Measurements from ENCODE around the gene PDE1C. TPM values are rescaled to one million over a fixed set of nuclear protein-coding genes. Genes with fewer than 3 reads are reported as not detected.

The PDE1C gene
- polyA plus RNA-seq, 1 of the 3 experiments (the other 2 are of a cell fraction): 4.6 TPM

DNA sequence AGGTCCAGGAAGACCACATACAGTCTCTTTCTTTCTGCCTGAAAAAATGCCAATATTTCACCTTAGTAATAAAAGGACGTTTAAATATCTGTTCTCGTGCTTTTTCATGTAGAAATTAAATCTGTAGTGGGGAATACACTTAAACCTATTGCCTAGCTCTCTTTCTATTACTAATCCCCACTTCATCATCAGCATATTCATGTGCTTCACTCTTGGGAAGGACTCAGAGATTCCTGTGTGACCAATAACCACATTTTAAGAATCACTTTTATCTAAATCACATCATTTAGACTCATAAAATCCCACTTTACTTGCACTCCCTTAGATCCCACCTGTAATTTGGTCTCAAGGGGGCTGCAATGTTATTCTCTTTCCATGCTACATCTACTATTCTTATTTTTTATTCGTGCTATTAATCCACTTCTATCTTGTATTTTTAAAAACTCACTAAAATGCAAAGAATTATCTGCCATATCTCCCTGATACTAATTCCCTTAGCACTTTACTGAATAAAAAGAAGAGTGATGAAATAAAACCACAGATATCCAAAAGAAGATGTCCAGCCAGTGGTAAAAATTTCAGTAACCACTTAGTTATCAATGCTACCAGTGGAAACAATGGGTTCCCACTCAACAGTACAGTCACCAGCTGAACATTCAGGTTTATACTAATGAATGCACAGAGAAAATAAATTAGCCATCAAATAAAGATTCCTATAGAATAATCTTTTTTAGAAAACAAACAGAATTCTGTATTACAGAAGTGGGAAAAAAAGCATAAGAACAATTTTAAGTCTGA, 281.1 kb downstream of the PDE1C start:
- H3K9ac ChIP-seq: no peak overlapping the region
- no peak for TF ChIP-seq SIN3A (IDR thresholded peaks at IDR 0.05; ENCODE audit: borderline replicate concordance, low read depth, low read length)
- TF ChIP-seq MEF2A (IDR thresholded peaks at IDR 0.05; ENCODE audit: borderline replicate concordance, low read depth): no peak
- TF ChIP-seq RAD21 (IDR thresholded peaks at IDR 0.05; ENCODE audit: low read length): no peak
- no peak for TF ChIP-seq FOXJ3 (CRISPR knock-in tag; IDR thresholded peaks at IDR 0.05)
- TF ChIP-seq RCOR1 (IDR thresholded peaks at IDR 0.05; ENCODE audit: low read length): no peak
- no peak for TF ChIP-seq TCF12 (IDR thresholded peaks at IDR 0.05)
- TF ChIP-seq TAF1 (IDR thresholded peaks at IDR 0.05; ENCODE audit: borderline replicate concordance, low read depth, low read length): no peak
- TF ChIP-seq YY1 (IDR thresholded peaks at IDR 0.05; ENCODE audit: low read depth): no peak
- TF ChIP-seq, protein P1, sequence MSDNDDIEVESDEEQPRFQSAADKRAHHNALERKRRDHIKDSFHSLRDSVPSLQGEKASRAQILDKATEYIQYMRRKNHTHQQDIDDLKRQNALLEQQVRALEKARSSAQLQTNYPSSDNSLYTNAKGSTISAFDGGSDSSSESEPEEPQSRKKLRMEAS (IDR thresholded peaks at IDR 0.05; ENCODE audit: low read depth): no peak
- TF ChIP-seq RXRA (IDR thresholded peaks at IDR 0.05; ENCODE audit: borderline replicate concordance, low read depth): no peak
- TF ChIP-seq, protein P2, sequence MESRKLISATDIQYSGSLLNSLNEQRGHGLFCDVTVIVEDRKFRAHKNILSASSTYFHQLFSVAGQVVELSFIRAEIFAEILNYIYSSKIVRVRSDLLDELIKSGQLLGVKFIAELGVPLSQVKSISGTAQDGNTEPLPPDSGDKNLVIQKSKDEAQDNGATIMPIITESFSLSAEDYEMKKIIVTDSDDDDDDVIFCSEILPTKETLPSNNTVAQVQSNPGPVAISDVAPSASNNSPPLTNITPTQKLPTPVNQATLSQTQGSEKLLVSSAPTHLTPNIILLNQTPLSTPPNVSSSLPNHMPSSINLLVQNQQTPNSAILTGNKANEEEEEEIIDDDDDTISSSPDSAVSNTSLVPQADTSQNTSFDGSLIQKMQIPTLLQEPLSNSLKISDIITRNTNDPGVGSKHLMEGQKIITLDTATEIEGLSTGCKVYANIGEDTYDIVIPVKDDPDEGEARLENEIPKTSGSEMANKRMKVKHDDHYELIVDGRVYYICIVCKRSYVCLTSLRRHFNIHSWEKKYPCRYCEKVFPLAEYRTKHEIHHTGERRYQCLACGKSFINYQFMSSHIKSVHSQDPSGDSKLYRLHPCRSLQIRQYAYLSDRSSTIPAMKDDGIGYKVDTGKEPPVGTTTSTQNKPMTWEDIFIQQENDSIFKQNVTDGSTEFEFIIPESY (IDR thresholded peaks at IDR 0.05; ENCODE audit: borderline replicate concordance, low read depth): no peak
- no peak for TF ChIP-seq TEAD4 (IDR thresholded peaks at IDR 0.05; ENCODE audit: borderline replicate concordance, insufficient read depth)
- TF ChIP-seq, protein P3, sequence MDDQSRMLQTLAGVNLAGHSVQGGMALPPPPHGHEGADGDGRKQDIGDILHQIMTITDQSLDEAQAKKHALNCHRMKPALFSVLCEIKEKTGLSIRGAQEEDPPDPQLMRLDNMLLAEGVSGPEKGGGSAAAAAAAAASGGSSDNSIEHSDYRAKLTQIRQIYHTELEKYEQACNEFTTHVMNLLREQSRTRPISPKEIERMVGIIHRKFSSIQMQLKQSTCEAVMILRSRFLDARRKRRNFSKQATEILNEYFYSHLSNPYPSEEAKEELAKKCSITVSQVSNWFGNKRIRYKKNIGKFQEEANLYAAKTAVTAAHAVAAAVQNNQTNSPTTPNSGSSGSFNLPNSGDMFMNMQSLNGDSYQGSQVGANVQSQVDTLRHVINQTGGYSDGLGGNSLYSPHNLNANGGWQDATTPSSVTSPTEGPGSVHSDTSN (IDR thresholded peaks at IDR 0.05): no peak
- TF ChIP-seq, protein P4, sequence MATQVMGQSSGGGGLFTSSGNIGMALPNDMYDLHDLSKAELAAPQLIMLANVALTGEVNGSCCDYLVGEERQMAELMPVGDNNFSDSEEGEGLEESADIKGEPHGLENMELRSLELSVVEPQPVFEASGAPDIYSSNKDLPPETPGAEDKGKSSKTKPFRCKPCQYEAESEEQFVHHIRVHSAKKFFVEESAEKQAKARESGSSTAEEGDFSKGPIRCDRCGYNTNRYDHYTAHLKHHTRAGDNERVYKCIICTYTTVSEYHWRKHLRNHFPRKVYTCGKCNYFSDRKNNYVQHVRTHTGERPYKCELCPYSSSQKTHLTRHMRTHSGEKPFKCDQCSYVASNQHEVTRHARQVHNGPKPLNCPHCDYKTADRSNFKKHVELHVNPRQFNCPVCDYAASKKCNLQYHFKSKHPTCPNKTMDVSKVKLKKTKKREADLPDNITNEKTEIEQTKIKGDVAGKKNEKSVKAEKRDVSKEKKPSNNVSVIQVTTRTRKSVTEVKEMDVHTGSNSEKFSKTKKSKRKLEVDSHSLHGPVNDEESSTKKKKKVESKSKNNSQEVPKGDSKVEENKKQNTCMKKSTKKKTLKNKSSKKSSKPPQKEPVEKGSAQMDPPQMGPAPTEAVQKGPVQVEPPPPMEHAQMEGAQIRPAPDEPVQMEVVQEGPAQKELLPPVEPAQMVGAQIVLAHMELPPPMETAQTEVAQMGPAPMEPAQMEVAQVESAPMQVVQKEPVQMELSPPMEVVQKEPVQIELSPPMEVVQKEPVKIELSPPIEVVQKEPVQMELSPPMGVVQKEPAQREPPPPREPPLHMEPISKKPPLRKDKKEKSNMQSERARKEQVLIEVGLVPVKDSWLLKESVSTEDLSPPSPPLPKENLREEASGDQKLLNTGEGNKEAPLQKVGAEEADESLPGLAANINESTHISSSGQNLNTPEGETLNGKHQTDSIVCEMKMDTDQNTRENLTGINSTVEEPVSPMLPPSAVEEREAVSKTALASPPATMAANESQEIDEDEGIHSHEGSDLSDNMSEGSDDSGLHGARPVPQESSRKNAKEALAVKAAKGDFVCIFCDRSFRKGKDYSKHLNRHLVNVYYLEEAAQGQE (IDR thresholded peaks at IDR 0.05; ENCODE audit: low read depth, low read length): no peak
- no peak for TF ChIP-seq NRF1 (IDR thresholded peaks at IDR 0.05; ENCODE audit: low read depth, low read length)
- no peak for TF ChIP-seq POLR2AphosphoS5 (IDR thresholded peaks at IDR 0.05; ENCODE audit: low read depth, low read length)
- TF ChIP-seq NFIC (IDR thresholded peaks at IDR 0.05; ENCODE audit: borderline replicate concordance): no peak
- TF ChIP-seq, protein P5, sequence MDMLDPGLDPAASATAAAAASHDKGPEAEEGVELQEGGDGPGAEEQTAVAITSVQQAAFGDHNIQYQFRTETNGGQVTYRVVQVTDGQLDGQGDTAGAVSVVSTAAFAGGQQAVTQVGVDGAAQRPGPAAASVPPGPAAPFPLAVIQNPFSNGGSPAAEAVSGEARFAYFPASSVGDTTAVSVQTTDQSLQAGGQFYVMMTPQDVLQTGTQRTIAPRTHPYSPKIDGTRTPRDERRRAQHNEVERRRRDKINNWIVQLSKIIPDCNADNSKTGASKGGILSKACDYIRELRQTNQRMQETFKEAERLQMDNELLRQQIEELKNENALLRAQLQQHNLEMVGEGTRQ (IDR thresholded peaks at IDR 0.05; ENCODE audit: borderline replicate concordance, low read depth, low read length): no peak
- DNase-seq: no peak
- POLR2A ChIA-PET: no interaction called here
- H4K20me1 ChIP-seq (ENCODE audit: insufficient read depth): no peaks in the 10 kb centered on the region
- WGBS (ENCODE audit: low lambda C conversion rate): 14% methylated on average over 3 of the region's 3 CpGs
- H2AFZ ChIP-seq (ENCODE audit: low read depth): no peak overlapping the region
- H3K4me3 ChIP-seq (ENCODE audit: low read depth in 2 of 2, low read length in 1 of 2): no peak overlapping the region
- no peaks in the 10 kb centered on the region for H3K79me2 ChIP-seq (ENCODE audit: insufficient read depth)
- no peak overlapping the region for H3K4me2 ChIP-seq
- CTCF ChIA-PET: no interaction called here
- no peaks in the 10 kb centered on the region for H3K27me3 ChIP-seq (ENCODE audit: insufficient read depth)
- H3K27ac ChIP-seq (ENCODE audit: low read depth in 2 of 2, low read length in 1 of 2): no peak overlapping the region
- H3K9me2 ChIP-seq: no peaks in the 10 kb centered on the region
- H3K9me3 ChIP-seq: no peaks in the 10 kb centered on the region
- H3K4me1 ChIP-seq (ENCODE audit: control insufficient read depth in 1 of 2, insufficient read depth in 2 of 2, low read depth in 1 of 2, low read length in 1 of 2): no peaks in the 10 kb centered on the region
- no peaks in the 10 kb centered on the region for H3K36me3 ChIP-seq (replicated peaks in 1 of 2; ENCODE audit: control insufficient read depth in 1 of 2, insufficient read depth in 2 of 2, low read length in 1 of 2)
- no peaks in the 10 kb centered on the region for H3F3A ChIP-seq (replicated peaks; ENCODE audit: insufficient read depth)

Measured in SK-N-SH (cell line).